Measurements from ENCODE around the gene SMAP1. TPM values are rescaled to one million over a fixed set of nuclear protein-coding genes. Genes with fewer than 3 reads are reported as not detected.

The SMAP1 gene
- polyA plus RNA-seq, 3 donors, result 12.6 to 22.1 (median 20.3) TPM

GRCh38 chr6:70797625-70798024 lies 129.9 kb downstream of the SMAP1 start:
- no peaks in the 10 kb centered on the region for H4K20me1 ChIP-seq (ENCODE audit: insufficient read depth, low read length)
- WGBS (ENCODE audit: insufficient coverage), result no CpG with 5 or more reads among the region's 1 CpG

GRCh38 chr6:70806086-70806485 lies 138.4 kb downstream of the SMAP1 start:
- H3K4me3 ChIP-seq (replicated peaks in 1 of 3; ENCODE audit: low read depth in 2 of 3, low read length in 3 of 3), result no peak overlapping the region
- H3K9me3 ChIP-seq (replicated peaks in 1 of 2; ENCODE audit: control insufficient read depth in 1 of 2, insufficient read depth in 1 of 2, low read length in 2 of 2), result no peaks in the 10 kb centered on the region
- no peaks in the 10 kb centered on the region for H4K20me1 ChIP-seq (ENCODE audit: insufficient read depth, low read length)
- Mint-ChIP-seq H3K36me3 (peaks cover 47 to 59% of the 10 kb centered on the region in 2 donors), H3K4me1 (no peaks in the 10 kb centered on the region), H3K27me3 (ENCODE audit: low read depth in 3 of 3) (peaks cover 0 to 3% (median 0%) of the 10 kb centered on the region in 3 donors), H3K4me3 (no peak overlapping the region), H3K9me3 (peaks cover 7 to 27% (median 18%) of the 10 kb centered on the region in 7 donors), H3K27ac (no peak overlapping the region)
- no peak overlapping the region for H3K4me2 ChIP-seq (replicated peaks; ENCODE audit: extremely low read depth, low read length, poor library complexity, severe bottlenecking)
- no peaks in the 10 kb centered on the region for H3K27me3 ChIP-seq (ENCODE audit: control insufficient read depth in 2 of 2, insufficient read depth in 2 of 2, low read length in 2 of 2)
- 99% methylated on average over 11 of the region's 11 CpGs for WGBS (ENCODE audit: insufficient coverage)
- no peaks in the 10 kb centered on the region for H3K79me2 ChIP-seq (ENCODE audit: insufficient read depth, low read length)
- H2AFZ ChIP-seq (ENCODE audit: insufficient read depth, low read depth, low read length, poor library complexity, severe bottlenecking), result no peak overlapping the region
- DNase-seq, result no peak
- H3K27ac ChIP-seq (ENCODE audit: low read depth in 1 of 2, low read length in 2 of 2), result no peak overlapping the region
- intact Hi-C loops (cut with micrococcal nuclease), result no loop called here
- no peak overlapping the region for H3K9ac ChIP-seq (ENCODE audit: insufficient read depth, low read length, poor library complexity, severe bottlenecking)
- TF ChIP-seq CTCF (IDR thresholded peaks at IDR 0.05), result no peak
- peaks cover 1 to 45% of the 10 kb centered on the region in 2 donors for H3K36me3 ChIP-seq (replicated peaks in 1 of 2; ENCODE audit: control insufficient read depth in 1 of 2, insufficient read depth in 2 of 2, low read length in 2 of 2)
- no peaks in the 10 kb centered on the region for H3K4me1 ChIP-seq (ENCODE audit: control insufficient read depth in 1 of 2, insufficient read depth in 2 of 2, low read length in 2 of 2)

More at GRCh38 chr6:70797625-70798024, 129.9 kb downstream of the SMAP1 start:
- Histone ChIP-seq H3K79me2 (ENCODE audit: insufficient read depth, low read length) (no peaks in the 10 kb centered on the region), H3K4me1 (ENCODE audit: control insufficient read depth in 1 of 2, insufficient read depth in 2 of 2, low read length in 2 of 2) (no peaks in the 10 kb centered on the region), H3K9me3 (replicated peaks in 1 of 2; ENCODE audit: control insufficient read depth in 1 of 2, insufficient read depth in 1 of 2, low read length in 2 of 2) (peaks cover 0 to 3% of the 10 kb centered on the region in 2 donors), H3K27me3 (ENCODE audit: control insufficient read depth in 2 of 2, insufficient read depth in 2 of 2, low read length in 2 of 2) (no peaks in the 10 kb centered on the region), H3K36me3 (replicated peaks in 1 of 2; ENCODE audit: control insufficient read depth in 1 of 2, insufficient read depth in 2 of 2, low read length in 2 of 2) (peaks cover 0 to 22% of the 10 kb centered on the region in 2 donors), H3K27ac (ENCODE audit: low read depth in 1 of 2, low read length in 2 of 2) (no peak overlapping the region), H2AFZ (ENCODE audit: insufficient read depth, low read depth, low read length, poor library complexity, severe bottlenecking) (no peak overlapping the region), H3K4me3 (replicated peaks in 1 of 3; ENCODE audit: low read depth in 2 of 3, low read length in 3 of 3) (no peak overlapping the region), H3K9ac (ENCODE audit: insufficient read depth, low read length, poor library complexity, severe bottlenecking) (no peak overlapping the region), H3K4me2 (replicated peaks; ENCODE audit: extremely low read depth, low read length, poor library complexity, severe bottlenecking) (no peak overlapping the region)
- DNase-seq, result no peak
- intact Hi-C loops (cut with micrococcal nuclease), result no loop called here
- peaks cover 22 to 32% of the 10 kb centered on the region in 2 donors for H3K36me3 Mint-ChIP-seq
- no peak overlapping the region for H3K27ac Mint-ChIP-seq
- H3K9me3 Mint-ChIP-seq, result peaks cover 1 to 15% (median 8%) of the 10 kb centered on the region in 7 donors
- H3K27me3 Mint-ChIP-seq (ENCODE audit: low read depth in 3 of 3), result peaks cover 0 to 1% (median 0%) of the 10 kb centered on the region in 3 donors
- no peak for TF ChIP-seq CTCF (IDR thresholded peaks at IDR 0.05)
- no peak overlapping the region for H3K4me3 Mint-ChIP-seq
- no peaks in the 10 kb centered on the region for H3K4me1 Mint-ChIP-seq
